HepG2 (cell line): ENCODE data around the gene DEFB131B. TPM values are rescaled to one million over a fixed set of nuclear protein-coding genes. Genes with fewer than 3 reads are reported as not detected.

Source experiments
- ETV6 ChIP-seq: sonication (generic); formaldehyde crosslinking; conservative IDR thresholded peaks from 2 replicates; pipeline ENCODE4 v1.4.0; 2020; ENCODE audit warnings: missing genetic modification reagents
- FIP1L1 ChIP-seq: fragments of 200-400 bp; formaldehyde crosslinking; IDR thresholded peaks from 2 replicates; pipeline ENCODE4 v1.6.1; 2018; ENCODE audit warnings: low read depth, mild to moderate bottlenecking, low read length, moderate library complexity, borderline replicate concordance; ENCODE audit not compliant: insufficient read depth
- FOXA1 ChIP-seq, 2 experiments: fragments of 450-650 bp in 1 of 2; sonication (generic) in 1 of 2; formaldehyde crosslinking in 1 of 2; IDR thresholded peaks; 2 replicates each; pipeline versions ENCODE4 v1.4.0 to v1.6.1; 2016 to 2020; ENCODE audit warnings: missing genetic modification reagents in 1 of 2
- MBNL3 ChIP-seq: fragments of 250-450 bp; sonication (Bioruptor Pico); conservative IDR thresholded peaks from 2 replicates; pipeline ENCODE4 v1.8.0; 2022; ENCODE audit warnings: mild to moderate bottlenecking, inconsistent platforms
- SPEN ChIP-seq: sonication (generic); formaldehyde crosslinking; IDR thresholded peaks from 2 replicates; pipeline ENCODE4 v1.5.1; 2020; ENCODE audit warnings: low read depth, mild to moderate bottlenecking, missing genetic modification reagents
- SYNCRIP ChIP-seq: fragments of 200-400 bp; formaldehyde crosslinking; IDR thresholded peaks from 2 replicates; pipeline ENCODE4 v1.6.1; 2018; ENCODE audit warnings: mild to moderate bottlenecking, low read depth, low read length; ENCODE audit not compliant: insufficient read depth
- TAF1 ChIP-seq: sonication (generic); formaldehyde crosslinking; IDR thresholded peaks from 2 replicates; pipeline ENCODE4 v1.4.0; 2020; ENCODE audit warnings: missing genetic modification reagents
- U2AF2 ChIP-seq: fragments of 200-400 bp; formaldehyde crosslinking; IDR thresholded peaks from 2 replicates; pipeline ENCODE4 v1.6.1; 2017; ENCODE audit warnings: low read depth, mild to moderate bottlenecking, low read length
- ZNF24 ChIP-seq: fragments of 450-650 bp; IDR thresholded peaks from 2 replicates; pipeline ENCODE4 v1.6.1; 2017; ENCODE audit warnings: antibody characterized with exemption, mild to moderate bottlenecking
- ZNF567 ChIP-seq: sonication (generic); formaldehyde crosslinking; IDR thresholded peaks from 2 replicates; pipeline ENCODE4 v1.8.1; 2023; ENCODE audit warnings: mild to moderate bottlenecking, missing genetic modification reagents, borderline replicate concordance
- ZNF879 ChIP-seq: sonication (generic); formaldehyde crosslinking; IDR thresholded peaks from 2 replicates; pipeline ENCODE4 v1.8.1; 2023; ENCODE audit warnings: missing genetic modification reagents
- ZSCAN25 ChIP-seq: sonication (generic); formaldehyde crosslinking; IDR thresholded peaks from 2 replicates; pipeline ENCODE4 v1.8.0; 2022; ENCODE audit warnings: mild to moderate bottlenecking, missing genetic modification reagents
- polyA plus RNA-seq, 8 experiments: library from polyadenylated mRNA; depleted of rRNA in 3 of 8; stranded (reverse) in 7 of 8; unstranded in 1 of 8; fragments of >200 nt; fragmentation: Illumina TruSeq in 4 of 8; extraction: Trizol in 4 of 8; gene quantifications; 2 replicates each; pipeline versions ENCODE4 v1.2.1 to v1.2.3, GENCODE V29; 2011 to 2016; ENCODE audit warnings: low read depth in 4 of 8, missing spikeins in 1 of 8, mixed read lengths in 1 of 8; ENCODE audit not compliant: insufficient read depth in 1 of 8
- total RNA-seq, 5 experiments: library from RNA; depleted of rRNA; stranded (reverse); fragments of >200 nt; fragmentation: Illumina TruSeq; extraction: Trizol; gene quantifications; 2 replicates each; pipeline ENCODE4 v1.2.3, GENCODE V29; 2016; ENCODE audit warnings: low read depth in 1 of 5
- TF ChIP-seq, protein P1 (sequence below): sonication (generic); formaldehyde crosslinking; IDR thresholded peaks from 2 replicates; pipeline ENCODE4 v1.4.0; 2020; ENCODE audit warnings: missing genetic modification reagents
- TF ChIP-seq, protein P2 (sequence below): sonication (generic); formaldehyde crosslinking; IDR thresholded peaks from 2 replicates; pipeline ENCODE4 v1.5.1; 2020; ENCODE audit warnings: missing genetic modification reagents, mild to moderate bottlenecking, borderline replicate concordance
- TF ChIP-seq, protein P3 (sequence below): sonication (generic); formaldehyde crosslinking; IDR thresholded peaks from 2 replicates; pipeline ENCODE4 v1.5.0; 2020; ENCODE audit warnings: missing genetic modification reagents, mild to moderate bottlenecking, borderline replicate concordance
- TF ChIP-seq, protein P4 (sequence below): IDR thresholded peaks from 2 replicates; pipeline ENCODE4 v1.6.1; 2016
- TF ChIP-seq, protein P5 (sequence below): sonication (generic); formaldehyde crosslinking; IDR thresholded peaks from 2 replicates; pipeline ENCODE4 v1.5.1; 2020; ENCODE audit warnings: missing genetic modification reagents, mild to moderate bottlenecking, borderline replicate concordance

DEFB131B gene
- total and polyA plus RNA-seq, 2 of the 13 experiments (the other 11 are each of a cell fraction or from before 2014, with no cell fraction given): not detected

DNA sequence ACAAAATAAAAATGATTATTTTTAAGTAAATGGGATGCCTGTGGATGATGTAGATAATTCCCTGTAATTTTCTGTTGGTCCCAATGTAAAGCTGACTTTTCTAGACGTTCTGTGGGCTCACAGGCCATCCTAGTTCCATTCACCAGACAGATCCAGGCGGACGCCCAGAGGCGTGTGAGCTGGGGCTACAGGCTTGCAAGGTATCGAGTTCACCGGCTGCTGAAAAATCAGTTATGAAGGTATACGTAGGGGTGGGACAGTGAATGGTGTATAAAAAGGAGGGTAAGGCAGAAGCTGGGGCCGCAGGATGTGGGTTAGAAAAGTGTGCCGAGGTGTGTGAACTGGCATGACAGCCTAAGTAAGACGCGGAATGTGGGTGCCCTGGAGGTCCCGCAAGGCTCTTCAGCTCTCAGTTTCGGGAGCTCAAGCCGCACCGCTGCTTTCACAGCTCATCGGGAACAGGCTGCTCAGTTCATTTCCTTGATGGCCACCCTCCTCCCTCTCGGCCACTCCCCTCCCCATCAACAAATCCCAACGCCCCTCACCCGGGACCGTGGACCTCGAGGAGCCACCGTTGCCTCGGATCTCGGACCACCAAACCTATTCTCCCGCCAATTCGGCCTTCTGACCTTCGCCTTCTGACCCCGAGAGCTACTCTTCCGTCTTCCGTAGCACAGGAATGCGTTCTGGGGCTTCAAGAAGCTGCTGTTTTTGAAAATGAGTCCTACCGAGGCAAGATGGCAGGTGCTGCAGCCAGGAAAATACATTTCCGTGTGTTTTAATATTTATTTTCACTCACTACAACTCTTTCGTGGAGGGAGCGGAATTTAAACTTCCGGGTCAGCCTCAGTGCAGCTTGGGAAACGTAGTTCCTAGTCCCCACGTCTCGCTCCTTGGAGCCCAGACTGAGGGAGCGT lies 49.8 kb downstream of the DEFB131B start, which contains the start of gene XNDC1N (continued):
- TF ChIP-seq, protein P1, sequence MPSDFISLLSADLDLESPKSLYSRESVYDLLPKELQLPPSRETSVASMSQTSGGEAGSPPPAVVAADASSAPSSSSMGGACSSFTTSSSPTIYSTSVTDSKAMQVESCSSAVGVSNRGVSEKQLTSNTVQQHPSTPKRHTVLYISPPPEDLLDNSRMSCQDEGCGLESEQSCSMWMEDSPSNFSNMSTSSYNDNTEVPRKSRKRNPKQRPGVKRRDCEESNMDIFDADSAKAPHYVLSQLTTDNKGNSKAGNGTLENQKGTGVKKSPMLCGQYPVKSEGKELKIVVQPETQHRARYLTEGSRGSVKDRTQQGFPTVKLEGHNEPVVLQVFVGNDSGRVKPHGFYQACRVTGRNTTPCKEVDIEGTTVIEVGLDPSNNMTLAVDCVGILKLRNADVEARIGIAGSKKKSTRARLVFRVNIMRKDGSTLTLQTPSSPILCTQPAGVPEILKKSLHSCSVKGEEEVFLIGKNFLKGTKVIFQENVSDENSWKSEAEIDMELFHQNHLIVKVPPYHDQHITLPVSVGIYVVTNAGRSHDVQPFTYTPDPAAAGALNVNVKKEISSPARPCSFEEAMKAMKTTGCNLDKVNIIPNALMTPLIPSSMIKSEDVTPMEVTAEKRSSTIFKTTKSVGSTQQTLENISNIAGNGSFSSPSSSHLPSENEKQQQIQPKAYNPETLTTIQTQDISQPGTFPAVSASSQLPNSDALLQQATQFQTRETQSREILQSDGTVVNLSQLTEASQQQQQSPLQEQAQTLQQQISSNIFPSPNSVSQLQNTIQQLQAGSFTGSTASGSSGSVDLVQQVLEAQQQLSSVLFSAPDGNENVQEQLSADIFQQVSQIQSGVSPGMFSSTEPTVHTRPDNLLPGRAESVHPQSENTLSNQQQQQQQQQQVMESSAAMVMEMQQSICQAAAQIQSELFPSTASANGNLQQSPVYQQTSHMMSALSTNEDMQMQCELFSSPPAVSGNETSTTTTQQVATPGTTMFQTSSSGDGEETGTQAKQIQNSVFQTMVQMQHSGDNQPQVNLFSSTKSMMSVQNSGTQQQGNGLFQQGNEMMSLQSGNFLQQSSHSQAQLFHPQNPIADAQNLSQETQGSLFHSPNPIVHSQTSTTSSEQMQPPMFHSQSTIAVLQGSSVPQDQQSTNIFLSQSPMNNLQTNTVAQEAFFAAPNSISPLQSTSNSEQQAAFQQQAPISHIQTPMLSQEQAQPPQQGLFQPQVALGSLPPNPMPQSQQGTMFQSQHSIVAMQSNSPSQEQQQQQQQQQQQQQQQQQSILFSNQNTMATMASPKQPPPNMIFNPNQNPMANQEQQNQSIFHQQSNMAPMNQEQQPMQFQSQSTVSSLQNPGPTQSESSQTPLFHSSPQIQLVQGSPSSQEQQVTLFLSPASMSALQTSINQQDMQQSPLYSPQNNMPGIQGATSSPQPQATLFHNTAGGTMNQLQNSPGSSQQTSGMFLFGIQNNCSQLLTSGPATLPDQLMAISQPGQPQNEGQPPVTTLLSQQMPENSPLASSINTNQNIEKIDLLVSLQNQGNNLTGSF (CRISPR knock-in tag): no peak
- TF ChIP-seq MBNL3 (CRISPR knock-in tag): no peak
- TF ChIP-seq SYNCRIP: no peak
- no peak for TF ChIP-seq ZNF879 (CRISPR knock-in tag)
- no peak; the same call in 1 of the 2 replicates for TF ChIP-seq ZNF567 (CRISPR knock-in tag)
- no peak for TF ChIP-seq ETV6 (CRISPR knock-in tag)
- TF ChIP-seq, protein P2, sequence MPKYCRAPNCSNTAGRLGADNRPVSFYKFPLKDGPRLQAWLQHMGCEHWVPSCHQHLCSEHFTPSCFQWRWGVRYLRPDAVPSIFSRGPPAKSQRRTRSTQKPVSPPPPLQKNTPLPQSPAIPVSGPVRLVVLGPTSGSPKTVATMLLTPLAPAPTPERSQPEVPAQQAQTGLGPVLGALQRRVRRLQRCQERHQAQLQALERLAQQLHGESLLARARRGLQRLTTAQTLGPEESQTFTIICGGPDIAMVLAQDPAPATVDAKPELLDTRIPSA (CRISPR knock-in tag): no peak
- TF ChIP-seq, protein P3, sequence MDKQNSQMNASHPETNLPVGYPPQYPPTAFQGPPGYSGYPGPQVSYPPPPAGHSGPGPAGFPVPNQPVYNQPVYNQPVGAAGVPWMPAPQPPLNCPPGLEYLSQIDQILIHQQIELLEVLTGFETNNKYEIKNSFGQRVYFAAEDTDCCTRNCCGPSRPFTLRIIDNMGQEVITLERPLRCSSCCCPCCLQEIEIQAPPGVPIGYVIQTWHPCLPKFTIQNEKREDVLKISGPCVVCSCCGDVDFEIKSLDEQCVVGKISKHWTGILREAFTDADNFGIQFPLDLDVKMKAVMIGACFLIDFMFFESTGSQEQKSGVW (CRISPR knock-in tag): no peak
- no peak for TF ChIP-seq ZNF24
- TF ChIP-seq ZSCAN25: peak; percentile 75; the same call in 1 of the 2 replicates
- no peak for TF ChIP-seq FOXA1 (IDR thresholded peaks at IDR 0.05)
- TF ChIP-seq FOXA1 (CRISPR knock-in tag; IDR thresholded peaks at IDR 0.05): no peak
- TF ChIP-seq U2AF2: no peak
- TF ChIP-seq, protein P4, sequence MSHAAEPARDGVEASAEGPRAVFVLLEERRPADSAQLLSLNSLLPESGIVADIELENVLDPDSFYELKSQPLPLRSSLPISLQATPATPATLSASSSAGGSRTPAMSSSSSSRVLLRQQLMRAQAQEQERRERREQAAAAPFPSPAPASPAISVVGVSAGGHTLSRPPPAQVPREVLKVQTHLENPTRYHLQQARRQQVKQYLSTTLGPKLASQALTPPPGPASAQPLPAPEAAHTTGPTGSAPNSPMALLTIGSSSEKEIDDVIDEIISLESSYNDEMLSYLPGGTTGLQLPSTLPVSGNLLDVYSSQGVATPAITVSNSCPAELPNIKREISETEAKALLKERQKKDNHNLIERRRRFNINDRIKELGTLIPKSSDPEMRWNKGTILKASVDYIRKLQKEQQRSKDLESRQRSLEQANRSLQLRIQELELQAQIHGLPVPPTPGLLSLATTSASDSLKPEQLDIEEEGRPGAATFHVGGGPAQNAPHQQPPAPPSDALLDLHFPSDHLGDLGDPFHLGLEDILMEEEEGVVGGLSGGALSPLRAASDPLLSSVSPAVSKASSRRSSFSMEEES (CRISPR knock-in tag): no peak
- no peak for TF ChIP-seq TAF1
- no peak for TF ChIP-seq SPEN (CRISPR knock-in tag)
- TF ChIP-seq FIP1L1: no peak
- TF ChIP-seq, protein P5, sequence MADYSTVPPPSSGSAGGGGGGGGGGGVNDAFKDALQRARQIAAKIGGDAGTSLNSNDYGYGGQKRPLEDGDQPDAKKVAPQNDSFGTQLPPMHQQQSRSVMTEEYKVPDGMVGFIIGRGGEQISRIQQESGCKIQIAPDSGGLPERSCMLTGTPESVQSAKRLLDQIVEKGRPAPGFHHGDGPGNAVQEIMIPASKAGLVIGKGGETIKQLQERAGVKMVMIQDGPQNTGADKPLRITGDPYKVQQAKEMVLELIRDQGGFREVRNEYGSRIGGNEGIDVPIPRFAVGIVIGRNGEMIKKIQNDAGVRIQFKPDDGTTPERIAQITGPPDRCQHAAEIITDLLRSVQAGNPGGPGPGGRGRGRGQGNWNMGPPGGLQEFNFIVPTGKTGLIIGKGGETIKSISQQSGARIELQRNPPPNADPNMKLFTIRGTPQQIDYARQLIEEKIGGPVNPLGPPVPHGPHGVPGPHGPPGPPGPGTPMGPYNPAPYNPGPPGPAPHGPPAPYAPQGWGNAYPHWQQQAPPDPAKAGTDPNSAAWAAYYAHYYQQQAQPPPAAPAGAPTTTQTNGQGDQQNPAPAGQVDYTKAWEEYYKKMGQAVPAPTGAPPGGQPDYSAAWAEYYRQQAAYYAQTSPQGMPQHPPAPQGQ (CRISPR knock-in tag): no peak
